GM08714 (cell line): ENCODE results near the gene SYAP1.
A peak's percentile ranks its signal among the peaks of the same experiment; 100 is the strongest.
"Not testable (repeated sequence)": the region's sequence is repeated elsewhere in the genome, so short reads cannot be mapped to it uniquely, and the experiment has no call there.

ENCODE experiments used
- H3K4me3 ChIP-seq: fragments of 200-500 bp; sonication (Bioruptor generic); 2 replicates; pipeline ENCODE4 v1.5.1; 2014; ENCODE audit warnings: mild to moderate bottlenecking, low read length, inconsistent platforms
- ZNF274 ChIP-seq: IDR thresholded peaks from 2 replicates; pipeline ENCODE4 v1.6.1; 2012; ENCODE audit warnings: mild to moderate bottlenecking, low read depth, low read length

The SYAP1 gene

GRCh38 chrX:16711893-16712547, 7.4 kb upstream of the SYAP1 start:
- TF ChIP-seq ZNF274, result no peak
- H3K4me3 ChIP-seq, result peak overlapping the region; percentile 72

GRCh38 chrX:16712548-16713155, 6.8 kb upstream of the SYAP1 start, which contains the start of gene CTPS2:
Gene CTPS2, minus strand, starts transcription at chrX:16712669. Its CDS starts 9,767 bp downstream, at chrX:16702902.
- TF ChIP-seq ZNF274, result no peak
- peak within 1 kb of the TSS; percentile 72 for H3K4me3 ChIP-seq

- no peak for TF ChIP-seq ZNF274
- H3K4me3 ChIP-seq, result no peak overlapping the region
Measured at GRCh38 chrX:16714504-16714903, 4.9 kb upstream of the SYAP1 start.

DNA sequence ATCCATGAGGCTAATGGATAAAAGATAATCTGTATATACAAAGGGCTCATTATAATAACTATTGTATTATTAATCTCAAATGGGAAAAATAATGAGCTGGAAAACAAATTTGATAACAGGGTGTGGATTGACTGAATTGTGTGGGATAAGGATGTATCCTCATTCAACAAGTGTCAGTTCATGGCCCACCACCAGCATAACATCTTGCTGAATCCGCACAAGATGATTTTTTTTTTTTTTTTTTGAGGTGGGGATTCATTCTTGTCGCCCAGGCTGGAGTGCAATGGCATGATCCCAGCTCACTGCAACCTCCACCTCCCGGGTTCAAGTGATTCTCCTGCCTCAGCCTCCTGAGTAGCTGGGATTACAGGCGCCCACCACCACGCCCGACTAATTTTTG, 3.8 kb upstream of the SYAP1 start:
- H3K4me3 ChIP-seq, result not testable (repeated sequence)

DNA sequence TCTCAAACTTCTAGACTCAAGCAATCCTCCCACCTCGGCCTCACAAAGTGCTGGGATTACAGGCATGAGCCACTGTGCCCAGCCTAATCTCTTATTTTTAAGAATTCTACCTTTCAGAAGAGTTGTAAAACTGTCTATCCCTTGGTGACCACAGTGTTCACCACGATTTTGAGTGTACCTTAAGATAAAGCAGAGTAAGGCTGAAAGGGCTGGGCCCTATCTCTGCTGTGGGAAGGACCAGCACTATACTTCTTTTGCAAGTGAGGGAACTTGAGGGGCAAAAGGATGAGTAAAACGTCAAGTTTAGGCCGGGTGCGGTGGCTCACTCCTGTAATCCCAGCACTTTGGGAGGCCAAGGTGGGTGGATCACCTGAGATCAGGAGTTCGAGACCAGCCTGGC, 3.0 kb upstream of the SYAP1 start:
- H3K4me3 ChIP-seq, result not testable (repeated sequence)

DNA sequence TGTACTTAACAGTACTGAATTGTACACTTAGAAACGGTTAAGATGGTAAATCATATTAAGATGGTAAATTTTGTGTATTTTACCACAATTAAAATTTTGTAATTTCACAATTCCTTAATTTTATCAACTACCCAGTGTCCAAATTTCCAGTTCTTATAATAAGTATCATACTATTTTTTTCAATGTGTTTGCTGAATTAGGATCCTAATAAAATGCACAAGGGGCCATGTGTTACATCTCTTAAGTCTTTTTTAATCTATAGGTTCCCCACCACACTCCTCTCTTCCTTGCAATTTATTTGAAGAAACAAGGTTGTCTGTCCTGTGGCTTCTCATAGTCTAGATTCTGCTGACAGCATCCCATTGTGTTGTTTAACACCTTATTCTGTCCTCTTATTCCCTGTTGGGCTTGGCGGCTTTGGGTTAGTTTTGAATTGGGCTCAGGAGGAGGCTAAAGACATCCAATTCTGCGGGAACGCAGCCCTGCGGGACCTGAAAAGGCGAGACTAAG, 533 bp upstream of the SYAP1 start:
- TF ChIP-seq ZNF274, result no peak
- peak overlapping the region; percentile 81 for H3K4me3 ChIP-seq

DNA sequence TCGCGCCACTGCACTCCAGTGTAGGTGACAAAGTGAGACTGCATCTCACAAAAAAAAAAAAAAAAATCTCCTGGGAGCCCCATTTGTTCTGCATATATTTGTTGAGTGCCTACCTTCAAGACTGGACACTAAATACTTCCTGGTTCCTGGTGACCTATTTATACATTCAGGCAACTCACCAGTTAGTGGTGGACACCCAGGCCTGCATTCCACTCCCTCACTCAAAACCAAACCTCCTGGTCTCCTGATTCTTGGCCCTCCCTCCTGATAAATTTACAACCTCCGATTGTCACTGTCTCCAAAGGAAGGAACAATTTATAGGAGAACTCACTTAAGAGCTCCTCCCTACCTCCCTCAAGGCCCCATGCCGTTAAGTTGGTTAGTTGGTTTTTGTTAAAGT, 3.1 kb downstream of the SYAP1 start:
- TF ChIP-seq ZNF274, result no peak
- no peak overlapping the region for H3K4me3 ChIP-seq

DNA sequence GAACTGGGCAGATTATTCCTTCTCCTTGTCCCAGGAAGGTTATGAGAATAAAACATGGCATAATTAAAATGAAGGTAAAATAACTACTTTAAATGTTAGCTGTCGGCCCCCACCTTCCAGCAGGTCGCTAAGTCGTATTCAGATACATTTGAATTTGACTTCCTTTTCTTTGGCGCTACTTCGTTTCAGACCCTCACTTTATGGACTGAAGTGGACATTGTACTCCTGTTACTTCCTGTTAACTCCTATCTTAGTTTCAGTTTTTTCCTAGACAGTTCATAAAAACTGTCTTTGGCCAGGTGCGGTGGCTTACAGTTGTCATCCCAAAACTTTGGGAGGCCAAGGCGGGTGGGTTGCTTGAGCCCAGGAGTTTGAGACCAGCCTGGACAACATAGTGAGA, 5.7 kb downstream of the SYAP1 start:
- H3K4me3 ChIP-seq, result no peak overlapping the region; the same call in 1 of the 2 replicates
- TF ChIP-seq ZNF274, result no peak

DNA sequence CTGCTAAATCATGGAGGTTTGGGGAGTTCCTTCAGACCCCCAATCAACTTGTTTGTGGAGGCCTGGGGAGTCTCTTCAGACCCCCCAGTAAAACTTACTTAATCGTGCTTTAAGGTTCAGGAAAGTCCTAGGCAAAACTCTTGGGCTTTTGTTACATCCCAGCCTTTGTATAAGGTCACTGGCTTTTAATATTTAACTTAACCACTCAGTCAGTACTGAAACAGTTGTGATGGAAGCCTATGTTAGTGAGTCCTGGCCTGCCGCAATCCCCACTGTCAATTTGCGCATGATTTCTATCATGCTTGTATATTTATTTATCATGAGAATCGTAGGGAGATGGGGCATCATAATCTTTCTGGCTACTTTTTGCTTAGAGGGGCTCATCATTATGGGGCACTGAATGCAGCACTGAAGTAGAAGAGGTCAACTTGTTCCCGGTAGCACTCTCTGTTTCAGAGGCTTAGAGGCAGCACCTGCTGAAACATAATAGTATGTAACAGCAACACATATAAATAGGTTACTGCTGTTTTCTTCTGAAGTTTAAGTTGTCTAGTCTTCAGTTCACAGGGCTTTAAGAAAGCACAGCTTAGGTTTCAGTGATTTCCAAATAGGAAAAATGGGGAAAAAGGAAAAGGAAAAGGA, 7.1 kb downstream of the SYAP1 start:
- peak overlapping the region; percentile 39; the same call in 1 of the 2 replicates for H3K4me3 ChIP-seq

- H3K4me3 ChIP-seq, result no peak overlapping the region
- no peak for TF ChIP-seq ZNF274
Measured at GRCh38 chrX:16727637-16728036, 8.2 kb downstream of the SYAP1 start.

DNA sequence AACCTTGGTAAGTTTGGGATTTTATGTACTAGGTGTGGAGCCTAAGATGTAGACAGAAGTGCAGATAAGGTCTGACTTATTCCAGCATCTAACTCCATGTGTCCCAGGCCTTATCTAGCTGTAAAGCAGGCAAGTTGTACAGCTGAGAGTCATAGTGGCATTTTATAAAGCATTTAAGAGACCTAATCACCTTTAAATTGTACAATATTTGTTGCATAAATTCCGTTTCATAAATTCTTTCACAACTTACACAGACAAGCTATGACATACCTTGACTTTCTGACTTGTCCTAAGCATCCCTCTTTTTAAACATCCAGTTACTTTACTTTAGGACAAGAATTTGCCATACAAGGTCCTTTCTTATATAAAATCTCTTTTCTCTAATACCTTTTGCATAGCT, 11.0 kb downstream of the SYAP1 start:
- no peak for TF ChIP-seq ZNF274
- H3K4me3 ChIP-seq, result no peak overlapping the region

GRCh38 chrX:16733013-16733412, 13.6 kb downstream of the SYAP1 start:
- no peak for TF ChIP-seq ZNF274
- no peak overlapping the region for H3K4me3 ChIP-seq

- no peak for TF ChIP-seq ZNF274
- H3K4me3 ChIP-seq, result no peak overlapping the region
Measured at GRCh38 chrX:16737024-16737423, 17.6 kb downstream of the SYAP1 start.

DNA sequence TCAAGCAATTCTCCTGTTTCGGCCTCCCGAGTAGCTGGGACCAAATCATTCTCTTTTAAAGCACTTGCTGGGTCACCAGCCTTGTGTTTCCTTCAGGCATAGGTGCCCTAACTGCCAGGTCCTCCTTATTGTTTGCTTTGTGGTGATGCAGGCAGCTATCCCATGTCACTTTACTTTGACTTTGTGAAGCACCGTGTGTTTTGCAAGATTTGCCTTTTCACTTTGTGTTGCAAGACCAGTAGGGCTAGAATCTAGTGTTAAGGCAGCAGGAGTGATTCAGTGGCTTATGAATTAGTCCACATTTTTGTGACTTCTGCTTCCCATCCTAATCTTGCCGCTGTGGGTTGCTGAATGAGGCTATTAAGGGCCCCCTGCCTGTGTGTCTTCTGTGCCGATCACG, 20.2 kb downstream of the SYAP1 start:
- no peak overlapping the region for H3K4me3 ChIP-seq
- no peak for TF ChIP-seq ZNF274

DNA sequence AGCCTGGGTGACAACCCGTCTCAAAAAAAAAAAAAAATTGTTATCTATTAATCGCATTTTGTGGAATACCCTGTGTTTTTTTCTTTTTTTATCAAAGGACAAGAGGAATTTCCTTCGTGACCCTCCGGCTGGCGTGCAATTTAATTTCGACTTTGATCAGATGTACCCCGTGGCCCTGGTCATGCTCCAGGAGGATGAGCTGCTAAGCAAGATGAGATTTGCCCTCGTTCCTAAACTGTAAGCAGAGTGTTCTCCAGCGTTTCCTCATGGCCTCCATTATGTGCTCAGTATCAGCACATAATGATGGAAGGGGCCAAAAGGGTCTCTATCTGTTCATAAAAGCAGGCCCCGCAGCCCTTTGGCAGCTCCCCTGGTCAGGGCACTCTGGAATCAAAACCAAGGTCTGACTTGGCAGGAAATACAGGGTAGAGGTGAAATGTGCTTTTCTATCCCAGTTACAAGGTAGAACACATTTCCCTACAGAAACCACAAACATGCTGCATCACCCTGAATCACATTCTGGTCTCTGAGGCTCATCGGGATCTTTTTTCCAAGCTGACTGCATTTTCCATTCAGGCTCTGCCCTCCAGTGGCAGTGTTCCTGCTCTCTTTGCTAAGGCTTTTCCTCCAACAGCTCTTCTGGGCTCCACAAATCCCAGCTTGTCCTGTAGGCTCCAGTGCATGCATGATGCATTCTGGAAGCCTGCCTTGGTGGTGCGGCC, 24.4 kb downstream of the SYAP1 start:
- no peak overlapping the region for H3K4me3 ChIP-seq
- TF ChIP-seq ZNF274, result no peak
